PC-9 (cell line): ENCODE results near the gene NUDT9. TPM values are rescaled to one million over a fixed set of nuclear protein-coding genes. Genes with fewer than 3 reads are reported as not detected.

Experiments used
- BruUV-seq: library from RNA; stranded (reverse); fragments of 400-500 nt; replicated peaks from 2 replicates; lab custom pipeline; 2021; lab: Mats Ljungman, UMichigan
- CTCF ChIA-PET: fragments of 300-600 bp; sonication (Branson Sonifier 250); formaldehyde crosslinking; loops from one replicate; lab custom pipeline; 2022; ENCODE audit warnings: antibody characterized with exemption; lab: Charles Lee
- POLR2A ChIA-PET: fragments of 300-600 bp; sonication (Branson Sonifier 250); formaldehyde crosslinking; loops from one replicate; lab custom pipeline; 2022; ENCODE audit warnings: antibody characterized with exemption; ENCODE audit not compliant: unreplicated experiment; lab: Charles Lee
- DNase-seq, 2 experiments: peaks; one replicate each; pipeline versions ENCODE4 v3.0.0 to v3.0.0-alpha.2; 2015 to 2022; ENCODE audit warnings: mixed read lengths in 1 of 2
- H2AFZ ChIP-seq: fragments of 200-600 bp; sonication (generic); 2 replicates; pipeline ENCODE4 v1.8.1; 2017; ENCODE audit warnings: antibody characterized with exemption
- H3F3A ChIP-seq: fragments of 200-600 bp; sonication (generic); 2 replicates; pipeline ENCODE4 v1.8.1; 2017; ENCODE audit warnings: antibody characterized with exemption, mild to moderate bottlenecking, low read depth; ENCODE audit not compliant: insufficient read depth
- H3K27ac ChIP-seq: fragments of 200-600 bp; sonication (generic); 2 replicates; pipeline ENCODE4 v1.6.1; 2016; ENCODE audit warnings: mixed run types
- H3K27me3 ChIP-seq: fragments of 200-600 bp; sonication (generic); 2 replicates; pipeline ENCODE4 v1.6.1; 2016; ENCODE audit warnings: low read depth, mixed run types; ENCODE audit not compliant: insufficient read depth
- H3K36me3 ChIP-seq: fragments of 200-600 bp; sonication (generic); 2 replicates; pipeline ENCODE4 v1.6.1; 2016; ENCODE audit warnings: low read depth, mixed run types
- H3K4me1 ChIP-seq: fragments of 200-600 bp; sonication (generic); replicated peaks from 2 replicates; pipeline ENCODE4 v1.6.1; 2016; ENCODE audit warnings: mixed run types; ENCODE audit not compliant: insufficient read depth
- H3K4me2 ChIP-seq: fragments of 200-600 bp; sonication (generic); 2 replicates; pipeline ENCODE4 v1.6.1; 2017; ENCODE audit warnings: mixed run types
- H3K4me3 ChIP-seq: fragments of 200-600 bp; sonication (generic); 2 replicates; pipeline ENCODE4 v1.6.1; 2016; ENCODE audit warnings: mixed run types
- H3K79me2 ChIP-seq: fragments of 200-600 bp; sonication (generic); 2 replicates; pipeline ENCODE4 v1.6.1; 2017; ENCODE audit warnings: low read depth, mixed run types
- H3K9me2 ChIP-seq: fragments of 200-600 bp; sonication (generic); 2 replicates; pipeline ENCODE4 v1.8.1; 2017; ENCODE audit warnings: mild to moderate bottlenecking; ENCODE audit not compliant: insufficient read depth
- H3K9me3 ChIP-seq: fragments of 200-600 bp; sonication (generic); 2 replicates; pipeline ENCODE4 v1.8.1; 2016; ENCODE audit warnings: low read depth; ENCODE audit not compliant: insufficient read depth
- H4K20me1 ChIP-seq: fragments of 200-600 bp; sonication (generic); 2 replicates; pipeline ENCODE4 v1.8.1; 2017; ENCODE audit not compliant: insufficient read depth
- CTCF ChIP-seq: fragments of 200-600 bp; sonication (generic); conservative IDR thresholded peaks from 2 replicates; pipeline ENCODE4 v1.6.1; 2017; ENCODE audit warnings: mixed run types, antibody characterized with exemption, mild to moderate bottlenecking, moderate library complexity
- EZH2 ChIP-seq: fragments of 200-600 bp; sonication (generic); IDR thresholded peaks from 2 replicates; pipeline ENCODE4 v1.8.0; 2017; ENCODE audit warnings: antibody characterized with exemption, low read depth
- intact Hi-C: fragments of 100-400 bp; cut with micrococcal nuclease; formaldehyde crosslinking; loops from one replicate; pipeline ENCODE4 v1.10.0; 2022; ENCODE audit not compliant: unreplicated experiment
- total RNA-seq: library from RNA; stranded (reverse); gene quantifications from 2 replicates; pipeline ENCODE4 v1.2.3, GENCODE V29; 2021

The NUDT9 gene
- total RNA-seq, 1 experiment from 2014 or later = 14.7 TPM

DNA sequence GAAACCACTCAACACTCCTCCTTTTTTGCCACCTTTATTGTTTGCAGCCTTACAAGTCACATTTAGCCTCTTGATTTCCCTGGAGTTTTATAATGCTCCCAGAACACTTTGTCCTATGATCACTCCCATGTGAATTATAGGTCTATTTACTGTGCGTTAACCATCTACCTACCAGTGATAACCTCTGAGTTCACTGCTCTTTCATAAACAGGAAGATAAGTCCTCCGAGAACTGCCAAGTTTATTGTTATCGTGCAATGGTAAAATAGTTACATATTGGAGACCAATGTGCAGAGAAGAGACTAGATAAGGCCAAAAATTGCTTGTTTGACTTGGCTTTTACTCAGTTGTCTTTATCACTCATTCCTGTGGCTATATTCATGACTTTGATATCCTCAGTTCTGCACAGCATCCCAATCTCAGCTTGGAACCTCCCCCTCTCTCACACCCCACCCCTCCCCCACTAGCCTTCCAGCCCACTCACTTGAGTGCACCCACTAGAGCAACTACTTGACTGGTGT lies 12.9 kb upstream of the NUDT9 start:
- TF ChIP-seq EZH2 = no peak
- no peak for TF ChIP-seq CTCF
- ChIA-PET POLR2A (no interaction called here), CTCF (no interaction called here)
- H3K4me1 ChIP-seq = no peaks in the 10 kb centered on the region
- H3K4me3 ChIP-seq = no peak overlapping the region
- no peak for DNase-seq
- no peaks in the 10 kb centered on the region for H3K27me3 ChIP-seq
- no peaks in the 10 kb centered on the region for H3K9me3 ChIP-seq
- no peak overlapping the region for H2AFZ ChIP-seq
- no peaks in the 10 kb centered on the region for H3K9me2 ChIP-seq
- intact Hi-C loops = no loop called here
- H3K79me2 ChIP-seq = no peaks in the 10 kb centered on the region
- H3F3A ChIP-seq = no peaks in the 10 kb centered on the region
- BruUV-seq = no TSS peak
- no peak overlapping the region for H3K27ac ChIP-seq
- no peaks in the 10 kb centered on the region for H4K20me1 ChIP-seq
- no peaks in the 10 kb centered on the region for H3K36me3 ChIP-seq
- H3K4me2 ChIP-seq = no peak overlapping the region

GRCh38 chr4:87410157-87410556 lies 12.2 kb upstream of the NUDT9 start:
- H3K27me3 ChIP-seq = no peaks in the 10 kb centered on the region
- no peak overlapping the region for H3K4me2 ChIP-seq
- no peaks in the 10 kb centered on the region for H3K4me1 ChIP-seq
- ChIA-PET CTCF (no interaction called here), POLR2A (no interaction called here)
- H3K27ac ChIP-seq = no peak overlapping the region
- H3K36me3 ChIP-seq = no peaks in the 10 kb centered on the region
- H3F3A ChIP-seq = no peaks in the 10 kb centered on the region
- no TSS peak for BruUV-seq
- H2AFZ ChIP-seq = no peak overlapping the region
- H3K9me3 ChIP-seq = no peaks in the 10 kb centered on the region
- TF ChIP-seq CTCF (no peak), EZH2 (no peak)
- intact Hi-C loops = no loop called here
- no peak for DNase-seq
- H3K4me3 ChIP-seq = no peak overlapping the region
- H3K79me2 ChIP-seq = no peaks in the 10 kb centered on the region
- H3K9me2 ChIP-seq = no peaks in the 10 kb centered on the region
- no peaks in the 10 kb centered on the region for H4K20me1 ChIP-seq

- Histone ChIP-seq H4K20me1 (no peaks in the 10 kb centered on the region), H3K4me2 (no peak overlapping the region), H3K9me2 (no peaks in the 10 kb centered on the region), H3K36me3 (no peaks in the 10 kb centered on the region), H3K79me2 (no peaks in the 10 kb centered on the region), H3K27me3 (no peaks in the 10 kb centered on the region), H3K27ac (no peak overlapping the region), H3K4me3 (no peak overlapping the region), H3K9me3 (no peaks in the 10 kb centered on the region), H3F3A (no peaks in the 10 kb centered on the region), H3K4me1 (no peaks in the 10 kb centered on the region), H2AFZ (no peak overlapping the region)
- ChIA-PET POLR2A (no interaction called here), CTCF (no interaction called here)
- no peak for TF ChIP-seq EZH2
- TF ChIP-seq CTCF = no peak
- DNase-seq = no peak
- no TSS peak for BruUV-seq
- intact Hi-C loops = no loop called here
Measured at GRCh38 chr4:87410679-87411078, 11.7 kb upstream of the NUDT9 start.
